ENCODE data around the gene KMT2C.

Gene KMT2C

GRCh38 chr7:152465119-152465387 lies 29.2 kb upstream of the KMT2C start:
- CTCF ChIA-PET = no interaction called here
- no peaks in the 10 kb centered on the region for H3K9me3 ChIP-seq (ENCODE audit: control insufficient read depth, insufficient read depth, low read depth, low read length)
- peak overlapping the region; percentile 95 for H3K4me3 ChIP-seq (ENCODE audit: low read depth, low read length)
- H3K27ac ChIP-seq (ENCODE audit: extremely low read depth, low read depth, low read length) = no peak overlapping the region; the same call in 1 of the 2 replicates
- POLR2A ChIA-PET = no interaction called here
- H3K36me3 ChIP-seq (ENCODE audit: control insufficient read depth in 2 of 2, insufficient read depth in 1 of 2, low read length in 2 of 2) = no peaks in the 10 kb centered on the region
- peaks cover 4% of the 10 kb centered on the region; the same call in 1 of the 2 replicates for H3K4me1 ChIP-seq (ENCODE audit: control insufficient read depth, insufficient read depth, low read length)
- TF ChIP-seq ZNF366 (tag by site-specific recombination; conservative IDR thresholded peaks at IDR 0.05) (peak; percentile 53; the same call in 1 of the 2 replicates), ZNF341 (tag by site-specific recombination; IDR thresholded peaks at IDR 0.05; ENCODE audit: low read depth) (no peak), SCRT1 (tag by site-specific recombination; IDR thresholded peaks at IDR 0.05; ENCODE audit: borderline replicate concordance) (0 out of 2 replicates have a peak, but pooled peaks have one; percentile 4), ZNF10 (tag by site-specific recombination; IDR thresholded peaks at IDR 0.05) (peak; percentile 84; the same call in 1 of the 2 replicates), ZXDB (tag by site-specific recombination; IDR thresholded peaks at IDR 0.05) (0 out of 2 replicates have a peak, but pooled peaks have one; percentile 16), ZNF335 (tag by site-specific recombination; conservative IDR thresholded peaks at IDR 0.05) (0 out of 2 replicates have a peak, but pooled peaks have one; percentile 48), ZNF157 (tag by site-specific recombination; IDR thresholded peaks at IDR 0.05) (no peak), SP7 (tag by site-specific recombination; IDR thresholded peaks at IDR 0.05) (0 out of 2 replicates have a peak, but pooled peaks have one; percentile 18)

- H3K9me3 ChIP-seq (ENCODE audit: control insufficient read depth, insufficient read depth, low read depth, low read length) = no peaks in the 10 kb centered on the region
- ChIA-PET POLR2A (interaction anchor here (1.1 kb wide), 1 partner anchor 96 kb away, joined by 3 read pairs; no protein-coding TSS in a partner anchor), CTCF (interaction anchor here (0.6 kb wide), 1 partner anchor 98 kb away, joined by 4 read pairs; no protein-coding TSS in a partner anchor)
- peak overlapping the region; percentile 90 for H3K27ac ChIP-seq (ENCODE audit: extremely low read depth, low read depth, low read length)
- peak overlapping the region; percentile 95 for H3K4me3 ChIP-seq (ENCODE audit: low read depth, low read length)
- peaks cover 4% of the 10 kb centered on the region; the same call in 1 of the 2 replicates for H3K4me1 ChIP-seq (ENCODE audit: control insufficient read depth, insufficient read depth, low read length)
- no peaks in the 10 kb centered on the region for H3K36me3 ChIP-seq (ENCODE audit: control insufficient read depth in 2 of 2, insufficient read depth in 1 of 2, low read length in 2 of 2)
- TF ChIP-seq SETDB1 (IDR thresholded peaks at IDR 0.05; ENCODE audit: insufficient read length, low read length) = no peak
- TF ChIP-seq, protein P1, sequence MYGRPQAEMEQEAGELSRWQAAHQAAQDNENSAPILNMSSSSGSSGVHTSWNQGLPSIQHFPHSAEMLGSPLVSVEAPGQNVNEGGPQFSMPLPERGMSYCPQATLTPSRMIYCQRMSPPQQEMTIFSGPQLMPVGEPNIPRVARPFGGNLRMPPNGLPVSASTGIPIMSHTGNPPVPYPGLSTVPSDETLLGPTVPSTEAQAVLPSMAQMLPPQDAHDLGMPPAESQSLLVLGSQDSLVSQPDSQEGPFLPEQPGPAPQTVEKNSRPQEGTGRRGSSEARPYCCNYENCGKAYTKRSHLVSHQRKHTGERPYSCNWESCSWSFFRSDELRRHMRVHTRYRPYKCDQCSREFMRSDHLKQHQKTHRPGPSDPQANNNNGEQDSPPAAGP (tag by site-specific recombination; IDR thresholded peaks at IDR 0.05) = peak; percentile 75
- no peak for TF ChIP-seq ZNF426 (tag by site-specific recombination; IDR thresholded peaks at IDR 0.05)
- TF ChIP-seq, protein P2, sequence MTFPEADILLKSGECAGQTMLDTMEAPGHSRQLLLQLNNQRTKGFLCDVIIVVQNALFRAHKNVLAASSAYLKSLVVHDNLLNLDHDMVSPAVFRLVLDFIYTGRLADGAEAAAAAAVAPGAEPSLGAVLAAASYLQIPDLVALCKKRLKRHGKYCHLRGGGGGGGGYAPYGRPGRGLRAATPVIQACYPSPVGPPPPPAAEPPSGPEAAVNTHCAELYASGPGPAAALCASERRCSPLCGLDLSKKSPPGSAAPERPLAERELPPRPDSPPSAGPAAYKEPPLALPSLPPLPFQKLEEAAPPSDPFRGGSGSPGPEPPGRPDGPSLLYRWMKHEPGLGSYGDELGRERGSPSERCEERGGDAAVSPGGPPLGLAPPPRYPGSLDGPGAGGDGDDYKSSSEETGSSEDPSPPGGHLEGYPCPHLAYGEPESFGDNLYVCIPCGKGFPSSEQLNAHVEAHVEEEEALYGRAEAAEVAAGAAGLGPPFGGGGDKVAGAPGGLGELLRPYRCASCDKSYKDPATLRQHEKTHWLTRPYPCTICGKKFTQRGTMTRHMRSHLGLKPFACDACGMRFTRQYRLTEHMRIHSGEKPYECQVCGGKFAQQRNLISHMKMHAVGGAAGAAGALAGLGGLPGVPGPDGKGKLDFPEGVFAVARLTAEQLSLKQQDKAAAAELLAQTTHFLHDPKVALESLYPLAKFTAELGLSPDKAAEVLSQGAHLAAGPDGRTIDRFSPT (tag by site-specific recombination; IDR thresholded peaks at IDR 0.05) = no peak
- TF ChIP-seq ZXDB (tag by site-specific recombination; IDR thresholded peaks at IDR 0.05) = peak; percentile 72
- peak; percentile 90 for TF ChIP-seq ZNF600 (tag by site-specific recombination; IDR thresholded peaks at IDR 0.05)
- TF ChIP-seq, protein P3, sequence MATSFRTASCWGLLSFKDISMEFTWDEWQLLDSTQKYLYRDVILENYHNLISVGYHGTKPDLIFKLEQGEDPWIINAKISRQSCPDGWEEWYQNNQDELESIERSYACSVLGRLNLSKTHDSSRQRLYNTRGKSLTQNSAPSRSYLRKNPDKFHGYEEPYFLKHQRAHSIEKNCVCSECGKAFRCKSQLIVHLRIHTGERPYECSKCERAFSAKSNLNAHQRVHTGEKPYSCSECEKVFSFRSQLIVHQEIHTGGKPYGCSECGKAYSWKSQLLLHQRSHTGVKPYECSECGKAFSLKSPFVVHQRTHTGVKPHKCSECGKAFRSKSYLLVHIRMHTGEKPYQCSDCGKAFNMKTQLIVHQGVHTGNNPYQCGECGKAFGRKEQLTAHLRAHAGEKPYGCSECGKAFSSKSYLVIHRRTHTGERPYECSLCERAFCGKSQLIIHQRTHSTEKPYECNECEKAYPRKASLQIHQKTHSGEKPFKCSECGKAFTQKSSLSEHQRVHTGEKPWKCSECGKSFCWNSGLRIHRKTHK (tag by site-specific recombination; IDR thresholded peaks at IDR 0.05) = no peak
- TF ChIP-seq ZNF639 (tag by site-specific recombination; IDR thresholded peaks at IDR 0.05) = no peak
- no peak for TF ChIP-seq ZNF362 (tag by site-specific recombination; IDR thresholded peaks at IDR 0.05)
- no peak for TF ChIP-seq ZNF658 (tag by site-specific recombination; IDR thresholded peaks at IDR 0.05)
- TF ChIP-seq ZNF146 (tag by site-specific recombination; IDR thresholded peaks at IDR 0.05) = peak; percentile 63
- no peak for TF ChIP-seq ZNF366 (tag by site-specific recombination; conservative IDR thresholded peaks at IDR 0.05)
- TF ChIP-seq, protein P4, sequence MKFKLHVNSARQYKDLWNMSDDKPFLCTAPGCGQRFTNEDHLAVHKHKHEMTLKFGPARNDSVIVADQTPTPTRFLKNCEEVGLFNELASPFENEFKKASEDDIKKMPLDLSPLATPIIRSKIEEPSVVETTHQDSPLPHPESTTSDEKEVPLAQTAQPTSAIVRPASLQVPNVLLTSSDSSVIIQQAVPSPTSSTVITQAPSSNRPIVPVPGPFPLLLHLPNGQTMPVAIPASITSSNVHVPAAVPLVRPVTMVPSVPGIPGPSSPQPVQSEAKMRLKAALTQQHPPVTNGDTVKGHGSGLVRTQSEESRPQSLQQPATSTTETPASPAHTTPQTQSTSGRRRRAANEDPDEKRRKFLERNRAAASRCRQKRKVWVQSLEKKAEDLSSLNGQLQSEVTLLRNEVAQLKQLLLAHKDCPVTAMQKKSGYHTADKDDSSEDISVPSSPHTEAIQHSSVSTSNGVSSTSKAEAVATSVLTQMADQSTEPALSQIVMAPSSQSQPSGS (tag by site-specific recombination; IDR thresholded peaks at IDR 0.05; ENCODE audit: low read depth) = no peak
- TF ChIP-seq, protein P5, sequence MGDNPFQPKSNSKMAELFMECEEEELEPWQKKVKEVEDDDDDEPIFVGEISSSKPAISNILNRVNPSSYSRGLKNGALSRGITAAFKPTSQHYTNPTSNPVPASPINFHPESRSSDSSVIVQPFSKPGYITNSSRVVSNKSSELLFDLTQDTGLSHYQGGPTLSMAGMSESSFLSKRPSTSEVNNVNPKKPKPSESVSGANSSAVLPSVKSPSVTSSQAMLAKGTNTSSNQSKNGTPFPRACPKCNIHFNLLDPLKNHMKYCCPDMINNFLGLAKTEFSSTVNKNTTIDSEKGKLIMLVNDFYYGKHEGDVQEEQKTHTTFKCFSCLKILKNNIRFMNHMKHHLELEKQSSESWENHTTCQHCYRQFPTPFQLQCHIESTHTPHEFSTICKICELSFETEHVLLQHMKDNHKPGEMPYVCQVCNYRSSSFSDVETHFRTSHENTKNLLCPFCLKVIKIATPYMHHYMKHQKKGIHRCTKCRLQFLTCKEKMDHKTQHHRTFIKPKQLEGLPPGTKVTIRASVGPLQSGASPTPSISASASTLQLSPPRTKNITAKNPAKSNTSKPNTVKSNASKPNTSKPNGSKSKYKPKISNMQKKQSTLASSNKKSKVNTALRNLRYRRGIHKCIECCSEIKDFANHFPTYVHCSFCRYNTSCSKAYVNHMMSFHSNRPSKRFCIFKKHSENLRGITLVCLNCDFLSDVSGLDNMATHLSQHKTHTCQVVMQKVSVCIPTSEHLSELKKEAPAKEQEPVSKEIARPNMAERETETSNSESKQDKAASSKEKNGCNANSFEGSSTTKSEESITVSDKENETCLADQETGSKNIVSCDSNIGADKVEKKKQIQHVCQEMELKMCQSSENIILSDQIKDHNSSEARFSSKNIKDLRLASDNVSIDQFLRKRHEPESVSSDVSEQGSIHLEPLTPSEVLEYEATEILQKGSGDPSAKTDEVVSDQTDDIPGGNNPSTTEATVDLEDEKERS (tag by site-specific recombination; IDR thresholded peaks at IDR 0.05) = no peak
- TF ChIP-seq ZNF707 (tag by site-specific recombination; IDR thresholded peaks at IDR 0.05) = no peak
These were observed 28.7 kb upstream of the KMT2C start for GRCh38 chr7:152464312-152465118.
